ENCODE data around the gene TOR4A.

The TOR4A gene

DNA sequence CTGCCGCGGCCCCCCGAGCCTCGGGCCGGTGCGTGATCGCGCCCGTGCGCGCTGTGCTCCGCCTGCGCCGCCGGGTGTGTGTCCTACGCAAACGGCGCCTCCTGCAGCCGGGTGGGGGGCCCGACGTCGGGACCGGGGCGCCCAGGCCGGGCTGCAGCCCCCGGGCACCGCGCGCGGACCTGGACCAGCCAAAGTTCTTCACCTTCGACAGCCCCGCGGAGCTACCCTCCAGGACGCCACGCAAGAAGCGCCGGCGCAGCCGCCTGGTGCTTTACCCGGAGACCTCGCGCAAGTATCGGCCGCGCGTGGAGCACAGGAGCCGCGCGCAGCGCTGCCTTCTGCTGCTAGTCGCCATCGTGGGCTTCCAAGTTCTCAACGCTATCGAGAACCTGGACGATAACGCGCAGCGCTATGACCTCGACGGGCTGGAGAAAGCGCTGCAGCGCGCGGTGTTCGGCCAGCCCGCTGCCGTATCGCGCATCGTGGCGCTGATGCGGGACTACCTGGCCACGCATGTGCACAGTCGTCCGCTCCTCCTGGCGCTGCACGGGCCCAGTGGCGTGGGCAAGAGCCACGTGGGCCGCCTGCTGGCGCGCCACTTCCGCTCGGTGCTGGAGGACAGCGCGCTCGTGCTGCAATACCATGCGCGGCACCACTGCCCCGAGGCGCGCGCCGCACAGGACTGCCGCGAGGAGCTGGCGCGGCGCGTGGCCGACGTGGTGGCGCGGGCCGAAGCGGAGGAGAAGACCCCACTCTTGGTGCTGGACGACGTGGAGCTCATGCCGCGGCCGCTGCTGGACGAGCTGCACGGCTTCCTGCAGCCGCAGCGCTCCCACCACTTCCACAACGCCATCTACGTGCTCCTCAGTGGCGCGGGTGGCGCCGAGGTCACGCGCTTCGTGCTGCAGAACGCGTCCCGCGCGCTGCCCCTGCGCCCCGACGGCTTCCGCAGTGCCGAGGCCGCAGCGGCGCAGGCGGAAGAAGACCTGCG lies 1.5 kb downstream of the TOR4A start:
- H3K9ac ChIP-seq (ENCODE audit: low read length): no peak overlapping the region
- peak overlapping the region; percentile 50 for H3K4me3 ChIP-seq (ENCODE audit: low read length)
- no peaks in the 10 kb centered on the region for H3K9me3 ChIP-seq (ENCODE audit: control insufficient read depth, low read depth, low read length)
- H3K4me1 ChIP-seq (ENCODE audit: control insufficient read depth, low read depth, low read length): peaks cover 12% of the 10 kb centered on the region
- H3K27me3 ChIP-seq (ENCODE audit: control insufficient read depth, insufficient read depth, low read length): peaks cover 52% of the 10 kb centered on the region
- no peak overlapping the region for H3K27ac ChIP-seq (ENCODE audit: low read length)
- no peaks in the 10 kb centered on the region for H3K36me3 ChIP-seq (ENCODE audit: control insufficient read depth, low read depth, low read length)

DNA sequence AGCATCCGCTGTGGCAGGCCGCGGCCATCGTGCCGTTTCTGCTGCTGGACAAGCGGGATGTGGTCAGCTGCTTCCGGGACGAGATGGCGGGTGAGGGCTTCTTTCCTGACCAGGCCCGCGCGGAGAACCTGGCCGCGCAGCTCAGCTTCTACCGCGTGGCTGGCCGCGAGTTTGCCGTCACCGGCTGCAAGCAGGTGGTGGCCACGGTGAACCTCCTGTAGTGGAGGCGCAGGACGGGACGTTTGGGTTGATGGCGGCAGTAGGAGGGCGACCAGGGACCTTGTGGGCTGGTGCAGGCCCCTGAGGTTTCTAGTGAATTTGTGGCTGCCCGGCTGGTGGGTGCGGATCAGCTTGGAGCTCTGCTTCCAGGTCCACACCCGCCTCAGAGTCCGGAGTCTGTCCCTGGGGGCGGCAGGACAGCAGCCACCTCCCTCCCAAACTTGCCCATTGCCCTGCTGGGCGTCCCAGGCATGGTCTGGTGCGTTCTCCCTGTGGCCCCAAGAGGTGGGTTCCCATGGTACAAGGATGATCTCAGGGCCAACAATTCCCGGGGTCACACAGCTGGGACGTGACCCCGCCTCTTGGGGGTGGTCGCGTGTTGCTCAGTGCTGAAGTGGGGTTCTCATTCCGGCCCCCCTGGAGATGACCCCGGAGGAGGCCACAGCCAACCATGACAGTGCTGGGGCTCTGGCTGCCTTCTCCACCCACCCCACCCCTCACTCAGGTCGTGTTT lies 2.4 kb downstream of the TOR4A start:
- H3K9me3 ChIP-seq (ENCODE audit: control insufficient read depth, low read depth, low read length): no peaks in the 10 kb centered on the region
- H3K9ac ChIP-seq (ENCODE audit: low read length): no peak overlapping the region
- no peak overlapping the region for H3K27ac ChIP-seq (ENCODE audit: low read length)
- H3K4me1 ChIP-seq (ENCODE audit: control insufficient read depth, low read depth, low read length): peaks cover 12% of the 10 kb centered on the region
- no peak overlapping the region for H3K4me3 ChIP-seq (ENCODE audit: low read length)
- peaks cover 52% of the 10 kb centered on the region for H3K27me3 ChIP-seq (ENCODE audit: control insufficient read depth, insufficient read depth, low read length)
- H3K36me3 ChIP-seq (ENCODE audit: control insufficient read depth, low read depth, low read length): no peaks in the 10 kb centered on the region

DNA sequence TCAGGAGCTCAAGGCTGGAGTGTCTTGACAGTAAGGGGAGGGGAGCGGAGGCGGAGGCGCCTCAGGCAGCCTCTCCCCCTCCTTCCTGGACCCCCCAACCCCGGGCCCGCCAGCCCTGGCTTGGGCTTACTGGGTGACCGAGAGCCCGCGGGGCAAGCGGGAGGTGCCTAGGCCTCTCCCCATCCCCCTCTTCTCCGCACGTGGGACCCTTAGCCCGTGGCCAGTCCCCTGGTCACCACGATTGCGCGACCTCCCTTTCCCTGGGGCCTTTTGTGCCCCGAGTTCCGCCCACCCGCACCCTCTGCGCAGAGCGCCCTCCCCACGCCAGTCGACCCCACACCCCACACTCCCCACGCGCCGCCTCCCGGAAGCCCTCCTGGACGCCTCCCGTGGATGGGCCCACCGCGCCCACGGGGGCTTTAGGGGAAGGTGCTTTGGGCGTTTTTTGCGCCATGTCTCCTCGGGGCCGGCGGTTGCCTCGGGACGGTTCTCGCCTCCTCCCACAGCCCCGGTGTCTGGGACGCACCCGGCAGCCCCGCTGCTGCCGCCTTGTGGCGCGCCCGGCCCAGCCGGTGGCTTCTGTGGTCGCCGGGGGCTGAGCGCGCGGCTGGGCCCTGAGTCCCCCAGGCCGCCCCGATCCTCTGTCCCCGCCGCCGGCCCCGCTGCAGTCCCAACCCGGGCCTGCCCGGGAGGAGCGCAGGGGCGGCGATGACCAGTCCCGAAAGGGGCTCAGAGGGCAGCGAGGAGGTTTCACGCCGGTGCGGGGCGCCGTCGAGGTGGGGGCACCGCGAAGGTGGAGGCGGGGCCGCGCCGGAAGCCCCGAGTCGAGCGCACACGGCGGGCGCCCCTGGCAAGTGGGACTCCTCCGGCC lies 3.2 kb downstream of the TOR4A start:
- H3K27ac ChIP-seq (ENCODE audit: low read length): no peak overlapping the region
- H3K36me3 ChIP-seq (ENCODE audit: control insufficient read depth, low read depth, low read length): no peaks in the 10 kb centered on the region
- no peak overlapping the region for H3K9ac ChIP-seq (ENCODE audit: low read length)
- H3K4me3 ChIP-seq (ENCODE audit: low read length): peak overlapping the region; percentile 59
- H3K4me1 ChIP-seq (ENCODE audit: control insufficient read depth, low read depth, low read length): peaks cover 12% of the 10 kb centered on the region
- peaks cover 52% of the 10 kb centered on the region for H3K27me3 ChIP-seq (ENCODE audit: control insufficient read depth, insufficient read depth, low read length)
- no peaks in the 10 kb centered on the region for H3K9me3 ChIP-seq (ENCODE audit: control insufficient read depth, low read depth, low read length)

DNA sequence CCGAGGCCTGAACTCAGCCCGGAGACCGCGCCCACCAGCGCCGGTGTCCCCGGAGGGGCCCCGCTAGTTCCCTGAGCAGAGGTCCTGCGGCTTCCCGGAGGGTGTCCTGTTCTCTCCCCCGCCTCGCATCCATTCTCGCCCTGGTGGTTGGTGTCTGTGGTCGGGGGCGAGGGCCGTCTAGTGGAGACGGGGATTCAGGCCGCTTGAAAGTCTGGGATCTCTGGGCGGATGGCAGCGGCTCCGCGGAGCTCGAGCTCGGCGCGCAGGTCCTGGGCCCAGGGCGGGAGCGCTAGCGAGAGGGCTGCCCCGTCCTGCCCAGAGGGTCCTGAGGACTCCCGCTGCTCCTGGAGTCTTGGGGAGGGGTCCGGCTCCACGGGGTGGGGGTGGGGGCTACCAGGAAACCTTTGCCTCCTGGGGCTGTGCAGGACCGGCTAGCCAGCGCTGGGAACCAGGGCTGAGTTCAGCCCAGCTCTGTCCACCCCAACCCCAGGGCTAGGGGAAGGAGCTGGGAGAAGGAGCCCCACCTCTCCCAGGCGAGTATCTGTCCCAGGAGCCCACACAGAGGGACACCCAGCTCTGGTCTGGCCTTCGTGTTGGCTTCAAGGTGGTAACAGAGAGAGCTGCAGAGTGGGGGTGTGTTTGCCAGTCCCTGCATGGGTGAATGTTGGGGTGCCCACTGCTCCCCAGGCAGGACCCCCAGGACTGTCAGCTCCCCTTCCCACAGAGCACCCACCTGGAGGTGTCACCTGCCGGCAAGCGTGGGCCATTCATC lies 4.0 kb downstream of the TOR4A start:
- Histone ChIP-seq H3K4me1 (ENCODE audit: control insufficient read depth, low read depth, low read length) (peaks cover 9% of the 10 kb centered on the region), H3K9ac (ENCODE audit: low read length) (no peak overlapping the region), H3K27me3 (ENCODE audit: control insufficient read depth, insufficient read depth, low read length) (peaks cover 52% of the 10 kb centered on the region), H3K4me3 (ENCODE audit: low read length) (peak overlapping the region; percentile 59), H3K36me3 (ENCODE audit: control insufficient read depth, low read depth, low read length) (no peaks in the 10 kb centered on the region), H3K27ac (ENCODE audit: low read length) (no peak overlapping the region), H3K9me3 (ENCODE audit: control insufficient read depth, low read depth, low read length) (no peaks in the 10 kb centered on the region)

DNA sequence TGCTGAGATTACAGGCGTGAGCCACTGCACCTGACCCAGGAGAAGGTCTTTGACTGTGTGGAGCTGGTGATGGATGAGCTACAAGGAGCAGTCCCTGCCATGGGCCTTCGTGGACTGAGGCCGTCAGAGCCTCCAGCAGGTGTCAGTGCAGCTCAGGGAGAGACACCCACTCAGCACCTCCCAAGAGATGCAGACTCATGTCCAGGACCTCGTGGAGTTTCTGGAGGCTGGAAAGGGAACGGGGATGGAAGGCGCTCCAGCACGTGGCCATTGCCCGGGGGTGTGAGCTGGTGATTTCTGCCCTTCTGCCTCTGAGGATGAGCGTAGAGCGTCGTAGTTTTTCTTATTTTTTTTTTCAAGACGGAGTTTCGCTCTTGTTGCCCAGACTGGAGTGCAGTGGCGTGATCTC lies 9.5 kb downstream of the TOR4A start:
- Histone ChIP-seq H3K4me3 (ENCODE audit: low read length) (no peak overlapping the region), H3K9ac (ENCODE audit: low read length) (no peak overlapping the region), H3K27me3 (ENCODE audit: control insufficient read depth, insufficient read depth, low read length) (peaks cover 10% of the 10 kb centered on the region), H3K36me3 (ENCODE audit: control insufficient read depth, low read depth, low read length) (no peaks in the 10 kb centered on the region), H3K27ac (ENCODE audit: low read length) (no peak overlapping the region), H3K4me1 (ENCODE audit: control insufficient read depth, low read depth, low read length) (no peaks in the 10 kb centered on the region), H3K9me3 (ENCODE audit: control insufficient read depth, low read depth, low read length) (no peaks in the 10 kb centered on the region)

DNA sequence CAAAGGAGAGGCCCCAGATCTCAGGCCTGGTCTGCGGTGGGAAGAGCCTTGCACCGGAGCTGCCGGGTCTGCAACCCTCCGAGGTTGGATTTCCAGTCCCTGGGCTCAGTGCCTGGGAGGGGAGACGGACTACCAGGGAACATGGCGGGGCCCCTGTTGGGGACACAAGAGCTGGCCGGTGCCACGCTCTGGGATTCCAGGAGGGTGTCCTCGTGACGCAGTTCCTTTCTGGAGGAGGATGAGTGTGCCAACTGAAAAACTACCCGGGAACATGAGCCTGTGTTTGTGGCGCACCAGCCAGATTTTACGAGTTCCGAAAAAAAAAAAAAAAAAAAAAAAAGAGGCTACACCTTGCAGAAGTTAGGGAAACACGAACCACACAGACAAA lies 15.6 kb downstream of the TOR4A start:
- Histone ChIP-seq H3K36me3 (ENCODE audit: control insufficient read depth, low read depth, low read length) (no peaks in the 10 kb centered on the region), H3K9me3 (ENCODE audit: control insufficient read depth, low read depth, low read length) (no peaks in the 10 kb centered on the region), H3K27me3 (ENCODE audit: control insufficient read depth, insufficient read depth, low read length) (peaks cover 44% of the 10 kb centered on the region), H3K4me1 (ENCODE audit: control insufficient read depth, low read depth, low read length) (peaks cover 13% of the 10 kb centered on the region), H3K4me3 (ENCODE audit: low read length) (no peak overlapping the region), H3K27ac (ENCODE audit: low read length) (no peak overlapping the region), H3K9ac (ENCODE audit: low read length) (no peak overlapping the region)

DNA sequence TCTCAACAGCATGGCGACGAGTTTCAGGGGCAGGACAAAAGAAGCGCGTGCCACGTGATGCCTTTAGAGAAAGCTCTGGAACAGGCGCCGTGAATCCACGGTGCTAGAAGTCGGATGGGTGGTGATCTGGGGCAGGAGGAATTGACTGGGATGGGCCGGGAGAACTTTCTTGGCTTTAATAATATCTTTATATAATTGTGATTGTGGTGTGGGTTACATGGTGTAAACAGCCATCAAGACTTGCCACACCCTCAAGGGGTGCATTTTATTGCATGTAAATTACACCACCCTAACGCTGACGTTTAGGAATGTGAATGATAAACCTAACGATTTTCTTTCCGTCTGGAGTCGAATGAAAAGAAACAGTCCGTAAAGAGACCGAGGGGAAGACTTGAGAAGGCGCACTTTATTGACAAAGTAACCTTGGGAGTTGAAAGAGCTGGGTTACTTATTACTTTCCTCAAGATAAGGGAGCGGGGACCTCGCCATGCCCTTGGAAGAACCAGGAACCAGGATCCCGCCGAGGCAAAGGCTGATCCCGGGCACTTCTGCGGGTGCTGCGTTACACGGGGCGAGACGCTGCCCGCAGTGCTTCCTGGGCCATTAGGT lies 16.1 kb downstream of the TOR4A start:
- H3K4me3 ChIP-seq (ENCODE audit: low read length): no peak overlapping the region
- no peaks in the 10 kb centered on the region for H3K36me3 ChIP-seq (ENCODE audit: control insufficient read depth, low read depth, low read length)
- no peak overlapping the region for H3K9ac ChIP-seq (ENCODE audit: low read length)
- H3K4me1 ChIP-seq (ENCODE audit: control insufficient read depth, low read depth, low read length): peaks cover 18% of the 10 kb centered on the region
- H3K27ac ChIP-seq (ENCODE audit: low read length): no peak overlapping the region
- peaks cover 49% of the 10 kb centered on the region for H3K27me3 ChIP-seq (ENCODE audit: control insufficient read depth, insufficient read depth, low read length)
- H3K9me3 ChIP-seq (ENCODE audit: control insufficient read depth, low read depth, low read length): no peaks in the 10 kb centered on the region

DNA sequence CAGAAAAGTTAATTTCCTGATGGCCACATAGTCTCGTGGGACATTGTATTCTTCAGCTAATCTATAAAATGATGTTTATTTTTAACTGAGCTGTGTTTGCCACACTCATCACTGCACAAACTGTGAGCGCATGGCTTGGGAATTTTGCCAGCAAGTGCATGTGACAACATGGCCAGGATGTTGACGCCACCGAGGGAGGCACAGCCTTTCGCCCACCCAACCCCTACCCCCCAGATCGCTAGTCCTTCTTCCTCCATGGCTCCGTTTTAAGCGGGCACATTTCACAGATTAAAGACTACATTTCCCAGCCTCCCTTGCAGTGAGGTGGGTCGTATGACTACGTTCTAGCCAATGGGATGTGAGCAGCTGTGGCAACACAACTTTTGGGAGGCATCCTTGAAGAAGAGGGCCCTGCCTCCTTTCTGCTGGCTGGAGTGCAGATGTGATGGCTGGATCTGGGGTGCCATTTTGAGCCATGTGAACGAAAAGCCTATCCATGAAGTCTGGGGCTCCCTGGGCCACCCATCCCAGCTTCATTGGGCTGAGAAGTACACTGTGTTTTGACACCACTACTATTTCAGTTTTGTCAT lies 16.7 kb downstream of the TOR4A start:
- no peak overlapping the region for H3K9ac ChIP-seq (ENCODE audit: low read length)
- peaks cover 24% of the 10 kb centered on the region for H3K4me1 ChIP-seq (ENCODE audit: control insufficient read depth, low read depth, low read length)
- H3K27me3 ChIP-seq (ENCODE audit: control insufficient read depth, insufficient read depth, low read length): peaks cover 53% of the 10 kb centered on the region
- no peaks in the 10 kb centered on the region for H3K9me3 ChIP-seq (ENCODE audit: control insufficient read depth, low read depth, low read length)
- H3K4me3 ChIP-seq (ENCODE audit: low read length): no peak overlapping the region
- H3K36me3 ChIP-seq (ENCODE audit: control insufficient read depth, low read depth, low read length): no peaks in the 10 kb centered on the region
- H3K27ac ChIP-seq (ENCODE audit: low read length): no peak overlapping the region

DNA sequence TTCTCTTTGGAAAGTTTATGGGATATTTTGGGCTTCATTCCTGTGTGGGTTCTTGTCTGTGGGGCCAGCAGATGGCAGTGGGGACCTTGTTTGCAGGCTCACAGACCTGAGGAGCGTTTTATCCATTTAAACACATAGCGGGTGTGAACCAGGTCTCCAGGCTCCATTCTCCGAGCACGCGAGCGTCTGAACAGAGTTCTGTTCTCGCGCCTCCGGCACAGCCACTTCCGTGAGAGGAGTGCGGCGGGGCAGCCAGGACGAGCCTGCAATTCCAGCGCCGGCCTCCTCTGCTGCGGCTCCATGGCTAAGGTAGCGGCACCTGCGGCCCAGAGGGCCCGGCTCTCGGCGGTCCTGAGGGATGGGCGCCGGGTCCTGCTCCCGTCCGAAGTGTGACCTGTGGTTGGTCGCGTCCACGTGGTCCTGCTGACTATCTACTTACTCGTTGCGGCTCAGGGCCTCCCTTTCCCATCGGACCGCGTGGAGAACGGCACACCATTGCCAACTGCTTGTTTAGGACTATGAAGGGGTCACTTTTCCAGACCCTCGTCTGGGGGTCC lies 17.2 kb downstream of the TOR4A start:
- no peak overlapping the region for H3K9ac ChIP-seq (ENCODE audit: low read length)
- no peak overlapping the region for H3K27ac ChIP-seq (ENCODE audit: low read length)
- H3K4me1 ChIP-seq (ENCODE audit: control insufficient read depth, low read depth, low read length): peaks cover 26% of the 10 kb centered on the region
- H3K9me3 ChIP-seq (ENCODE audit: control insufficient read depth, low read depth, low read length): no peaks in the 10 kb centered on the region
- peak overlapping the region; percentile 31 for H3K4me3 ChIP-seq (ENCODE audit: low read length)
- peaks cover 53% of the 10 kb centered on the region for H3K27me3 ChIP-seq (ENCODE audit: control insufficient read depth, insufficient read depth, low read length)
- no peaks in the 10 kb centered on the region for H3K36me3 ChIP-seq (ENCODE audit: control insufficient read depth, low read depth, low read length)

DNA sequence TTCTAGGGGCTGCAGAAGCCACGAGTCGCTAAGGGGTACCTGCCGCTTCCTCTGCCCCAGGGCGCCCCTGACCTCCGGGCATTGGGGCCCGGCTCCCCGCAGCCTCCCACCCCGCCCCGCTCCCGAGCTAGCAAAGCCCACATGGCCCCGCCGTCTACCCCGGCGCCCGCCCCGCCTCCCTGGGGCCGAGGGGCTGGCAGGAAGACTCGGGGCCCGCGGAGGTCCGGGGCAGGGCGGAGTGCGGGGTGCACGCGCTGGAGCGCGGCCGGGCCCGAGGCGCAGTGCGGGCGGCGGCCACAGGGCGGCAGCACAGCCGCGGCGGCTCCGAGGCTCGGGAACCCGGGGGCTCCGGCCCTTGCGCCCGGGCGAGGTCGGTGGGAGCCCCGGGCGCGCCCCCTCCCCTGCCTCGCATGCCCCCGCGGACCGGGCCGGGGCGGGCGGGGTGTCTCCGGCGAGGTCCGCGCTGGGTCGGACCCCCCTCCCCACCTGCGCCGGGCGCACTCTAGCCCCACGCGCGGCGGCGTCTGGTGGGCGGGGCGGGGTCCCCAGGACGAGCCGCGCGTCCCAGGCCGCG lies 17.8 kb downstream of the TOR4A start:
- Histone ChIP-seq H3K9me3 (ENCODE audit: control insufficient read depth, low read depth, low read length) (no peaks in the 10 kb centered on the region), H3K9ac (ENCODE audit: low read length) (no peak overlapping the region), H3K27me3 (ENCODE audit: control insufficient read depth, insufficient read depth, low read length) (peaks cover 53% of the 10 kb centered on the region), H3K27ac (ENCODE audit: low read length) (no peak overlapping the region), H3K36me3 (ENCODE audit: control insufficient read depth, low read depth, low read length) (no peaks in the 10 kb centered on the region), H3K4me3 (ENCODE audit: low read length) (peak overlapping the region; percentile 31), H3K4me1 (ENCODE audit: control insufficient read depth, low read depth, low read length) (peaks cover 28% of the 10 kb centered on the region)

Data from iPS-18a (cell line).